Natural killer cell (primary cell): ENCODE results near the gene NOS1. TPM values are rescaled to one million over a fixed set of nuclear protein-coding genes. Genes with fewer than 3 reads are reported as not detected.
"Not testable (repeated sequence)": the region's sequence is repeated elsewhere in the genome, so short reads cannot be mapped to it uniquely, and the experiment has no call there.

Source experiments
- ATAC-seq, 3 donors: fragments of 150-1000 bp in 2 of 3; fragments of 200-7000 bp in 1 of 3; cut with Tn5 transposase; 1 replicate in 1 of 3; 2 replicates in 2 of 3; pipeline ENCODE4 v1.10.0; 2021; ENCODE audit warnings: mild to moderate bottlenecking in 2 of 3, moderate library complexity in 2 of 3
- DNase-seq, 2 donors: peaks; one replicate each; pipeline versions ENCODE4 v3.0.0 to v3.0.0-alpha.2; 2013 to 2021; ENCODE audit warnings: mixed read lengths in 1 of 2
- H3K27ac ChIP-seq: one replicate; pipeline ENCODE4 v1.5.1; 2013; ENCODE audit warnings: mild to moderate bottlenecking, low read length
- H3K27me3 ChIP-seq: one replicate; pipeline ENCODE4 v1.6.1; 2013; ENCODE audit warnings: low read length; ENCODE audit not compliant: control insufficient read depth, insufficient read depth
- H3K36me3 ChIP-seq: one replicate; pipeline ENCODE4 v1.6.1; 2013; ENCODE audit warnings: low read length; ENCODE audit not compliant: control insufficient read depth, insufficient read depth
- H3K4me1 ChIP-seq: one replicate; pipeline ENCODE4 v1.6.1; 2013; ENCODE audit warnings: low read length; ENCODE audit not compliant: control insufficient read depth, insufficient read depth
- H3K4me3 ChIP-seq: one replicate; pipeline ENCODE4 v1.5.1; 2013; ENCODE audit warnings: low read length
- H3K9me3 ChIP-seq: one replicate; pipeline ENCODE4 v1.6.1; 2013; ENCODE audit warnings: low read length; ENCODE audit not compliant: control insufficient read depth, insufficient read depth
- H3K27ac Mint-ChIP-seq, 2 donors: one replicate each; pipeline ENCODE4 v1.8.0; 2022; ENCODE audit warnings: mild to moderate bottlenecking in 2 of 2, mixed read lengths in 2 of 2, moderate library complexity in 1 of 2
- H3K27me3 Mint-ChIP-seq, 2 donors: one replicate each; pipeline ENCODE4 v1.8.0; 2022; ENCODE audit warnings: low read depth in 2 of 2, mixed read lengths in 2 of 2
- H3K36me3 Mint-ChIP-seq: one replicate; pipeline ENCODE4 v1.8.0; 2022; ENCODE audit warnings: mixed read lengths
- H3K4me1 Mint-ChIP-seq, 2 donors: one replicate each; pipeline ENCODE4 v1.8.0; 2022; ENCODE audit warnings: mixed read lengths in 2 of 2
- H3K4me3 Mint-ChIP-seq: one replicate; pipeline ENCODE4 v1.8.0; 2022; ENCODE audit warnings: mild to moderate bottlenecking, moderate library complexity, mixed read lengths
- H3K9me3 Mint-ChIP-seq, 2 donors: one replicate each; pipeline ENCODE4 v1.8.0; 2022; ENCODE audit warnings: mixed read lengths in 2 of 2
- CTCF ChIP-seq: fragments of 200-600 bp; IDR thresholded peaks from one replicate; pipeline ENCODE4 v1.8.0; 2022; ENCODE audit warnings: antibody characterized with exemption
- WGBS: methylation state at CpG from one replicate; pipeline ENCODE4 v1.1.7; 2013; ENCODE audit warnings: missing lambda C conversion rate; ENCODE audit not compliant: insufficient coverage; 5-methylcytosine and 5-hydroxymethylcytosine counted together
- intact Hi-C: fragments of 100-400 bp; cut with micrococcal nuclease; formaldehyde crosslinking; loops from one replicate; pipeline ENCODE4 v1.14.2; 2022
- total RNA-seq, 4 donors: library from RNA; stranded (reverse); fragments of 120-200 nt in 1 of 4; gene quantifications; one replicate each; pipeline versions ENCODE4 v1.2.3 to v1.2.4, GENCODE V29; 2013 to 2022

Gene NOS1
- total RNA-seq, 3 donors from 2014 or later (not counting 1 experiment from before 2014, with no cell fraction given) = not detected

DNA sequence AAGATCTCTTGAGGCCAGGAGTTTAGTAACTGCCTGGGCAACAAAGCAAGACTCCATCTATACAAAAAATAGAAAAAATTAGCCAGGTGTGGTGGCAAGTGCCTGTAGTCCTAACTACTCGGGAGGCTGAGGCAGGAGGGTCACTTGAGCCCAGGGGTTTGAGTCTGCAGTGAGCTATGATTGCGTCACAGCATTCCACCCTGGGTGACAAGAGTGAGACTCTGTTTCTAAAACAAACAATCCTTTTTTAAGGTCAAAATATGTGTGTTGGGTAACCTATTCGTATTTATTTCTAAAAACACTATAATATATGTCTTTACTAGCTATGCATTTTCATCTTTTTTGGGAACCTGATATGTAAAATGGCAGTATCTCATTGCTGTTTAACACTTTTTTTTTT, 178.6 kb downstream of the NOS1 start:
- 100% methylated on average over 1 of the region's 3 CpGs for WGBS
- no peak overlapping the region for H3K27ac ChIP-seq
- DNase-seq = no peak
- no peaks in the 10 kb centered on the region for H3K9me3 ChIP-seq
- intact Hi-C loops = no loop called here
- no peaks in the 10 kb centered on the region for H3K27me3 Mint-ChIP-seq
- ATAC-seq = no peak
- peaks cover 6 to 15% of the 10 kb centered on the region in 2 donors for H3K4me1 Mint-ChIP-seq
- no peak overlapping the region for H3K4me3 Mint-ChIP-seq
- H3K4me1 ChIP-seq = no peaks in the 10 kb centered on the region
- H3K36me3 Mint-ChIP-seq = peaks cover 7% of the 10 kb centered on the region
- H3K27me3 ChIP-seq = no peaks in the 10 kb centered on the region
- peaks cover 62% of the 10 kb centered on the region for H3K36me3 ChIP-seq
- no peaks in the 10 kb centered on the region for H3K9me3 Mint-ChIP-seq
- H3K4me3 ChIP-seq = no peak overlapping the region
- TF ChIP-seq CTCF = no peak
- H3K27ac Mint-ChIP-seq = no peak overlapping the region

DNA sequence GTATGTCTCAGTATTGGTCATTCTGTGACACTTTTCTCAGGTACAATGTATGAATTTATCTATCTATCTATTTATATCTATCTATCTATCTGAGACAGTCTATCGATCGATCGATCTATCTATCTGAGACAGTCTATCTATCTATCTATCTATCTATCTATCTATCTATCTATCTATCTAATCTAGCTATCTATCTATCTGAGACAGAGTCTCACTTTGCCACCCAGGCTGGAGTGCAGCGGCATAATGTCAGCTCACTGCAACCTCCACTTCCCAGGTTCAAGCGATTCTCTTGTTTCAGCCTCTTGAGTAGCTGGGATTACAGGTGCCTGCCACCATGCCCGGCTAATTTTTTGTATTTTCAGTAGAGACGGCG, 180.0 kb downstream of the NOS1 start:
- H3K27ac ChIP-seq, H3K27me3 Mint-ChIP-seq, H3K4me3 ChIP-seq, H3K4me1 ChIP-seq, H3K9me3 ChIP-seq, ATAC-seq, H3K9me3 Mint-ChIP-seq, H3K4me3 Mint-ChIP-seq, H3K27me3 ChIP-seq, intact Hi-C loops, H3K27ac Mint-ChIP-seq, DNase-seq: not testable (repeated sequence)
- peaks cover 68% of the 10 kb centered on the region for H3K36me3 ChIP-seq
- Mint-ChIP-seq H3K36me3 (peaks cover 16% of the 10 kb centered on the region), H3K4me1 (peaks cover 6 to 16% of the 10 kb centered on the region in 2 donors)
- WGBS = 99% methylated on average over 8 of the region's 8 CpGs

DNA sequence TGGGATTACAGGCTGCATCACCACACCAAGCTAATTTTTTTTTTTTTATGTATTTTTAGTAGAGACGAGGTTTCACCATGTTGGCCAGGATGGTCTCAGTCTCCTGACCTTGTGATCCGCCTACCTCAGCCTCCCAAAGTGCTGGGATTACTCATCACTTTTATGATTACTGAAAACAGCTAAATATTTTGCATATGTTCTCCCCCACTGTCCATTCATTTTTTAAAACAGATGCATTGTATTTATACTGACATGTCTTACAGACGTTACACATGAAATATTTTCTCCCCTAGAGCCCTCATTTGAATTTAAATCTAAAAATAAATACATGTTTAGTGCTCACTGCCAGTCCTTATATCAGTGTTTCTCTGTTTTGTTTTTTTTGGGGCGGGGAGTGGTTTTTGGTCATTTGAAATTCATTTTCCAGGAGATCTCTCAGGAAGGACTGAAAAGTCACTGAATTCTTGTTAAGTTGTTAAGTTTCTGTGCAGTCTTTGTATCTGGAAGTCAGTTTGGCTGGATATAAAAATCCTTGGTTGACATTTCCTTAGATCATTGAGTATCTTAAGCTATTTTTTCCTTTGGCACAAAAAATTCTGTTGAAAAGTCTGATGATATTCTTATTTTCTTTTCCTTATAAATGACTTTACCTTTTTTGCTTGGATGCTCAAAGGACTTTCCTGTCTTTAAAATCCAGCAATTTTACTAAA, 180.5 kb downstream of the NOS1 start:
- H3K4me1 Mint-ChIP-seq = peaks cover 10 to 20% of the 10 kb centered on the region in 2 donors
- Histone ChIP-seq H3K9me3 (no peaks in the 10 kb centered on the region), H3K4me1 (no peaks in the 10 kb centered on the region), H3K36me3 (peaks cover 68% of the 10 kb centered on the region), H3K27ac (no peak overlapping the region), H3K27me3 (no peaks in the 10 kb centered on the region), H3K4me3 (no peak overlapping the region)
- H3K36me3 Mint-ChIP-seq = peaks cover 21% of the 10 kb centered on the region
- 85% methylated on average over 4 of the region's 4 CpGs for WGBS
- no peak for ATAC-seq
- H3K9me3 Mint-ChIP-seq = no peaks in the 10 kb centered on the region
- no peak overlapping the region for H3K4me3 Mint-ChIP-seq
- no peak overlapping the region for H3K27ac Mint-ChIP-seq
- TF ChIP-seq CTCF = no peak
- no peaks in the 10 kb centered on the region for H3K27me3 Mint-ChIP-seq
- intact Hi-C loops = no loop called here
- DNase-seq = no peak

DNA sequence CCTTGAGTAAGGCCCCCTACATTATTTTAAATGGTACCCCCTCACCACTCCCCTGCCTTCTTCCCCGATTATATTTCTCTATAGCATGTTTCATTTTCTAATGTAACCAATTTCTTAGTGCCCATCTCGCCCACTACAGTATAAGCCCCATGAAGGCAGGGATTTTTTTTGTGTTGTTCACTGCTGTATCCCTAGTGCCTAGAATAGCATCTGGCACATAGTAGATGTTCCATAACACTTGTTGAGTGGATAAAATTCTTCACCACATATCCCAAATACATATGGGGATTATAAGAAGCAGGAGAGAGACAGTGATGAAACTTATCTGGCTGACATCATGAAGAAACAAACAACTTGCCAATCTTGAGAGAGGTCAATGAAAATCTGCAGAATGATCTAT, 182.7 kb downstream of the NOS1 start:
- intact Hi-C loops = no loop called here
- Histone ChIP-seq H3K27me3 (no peaks in the 10 kb centered on the region), H3K4me1 (no peaks in the 10 kb centered on the region), H3K27ac (no peak overlapping the region), H3K4me3 (no peak overlapping the region), H3K36me3 (peaks cover 71% of the 10 kb centered on the region), H3K9me3 (no peaks in the 10 kb centered on the region)
- WGBS = 100% methylated on average over 2 of the region's 2 CpGs
- Mint-ChIP-seq H3K27me3 (no peaks in the 10 kb centered on the region), H3K4me3 (no peak overlapping the region), H3K9me3 (no peaks in the 10 kb centered on the region), H3K27ac (no peak overlapping the region), H3K4me1 (peaks cover 11 to 21% of the 10 kb centered on the region in 2 donors), H3K36me3 (peaks cover 32% of the 10 kb centered on the region)
- DNase-seq (no peak), ATAC-seq (no peak)
- no peak for TF ChIP-seq CTCF
